ENCODE results near the gene BEST2.

DNA sequence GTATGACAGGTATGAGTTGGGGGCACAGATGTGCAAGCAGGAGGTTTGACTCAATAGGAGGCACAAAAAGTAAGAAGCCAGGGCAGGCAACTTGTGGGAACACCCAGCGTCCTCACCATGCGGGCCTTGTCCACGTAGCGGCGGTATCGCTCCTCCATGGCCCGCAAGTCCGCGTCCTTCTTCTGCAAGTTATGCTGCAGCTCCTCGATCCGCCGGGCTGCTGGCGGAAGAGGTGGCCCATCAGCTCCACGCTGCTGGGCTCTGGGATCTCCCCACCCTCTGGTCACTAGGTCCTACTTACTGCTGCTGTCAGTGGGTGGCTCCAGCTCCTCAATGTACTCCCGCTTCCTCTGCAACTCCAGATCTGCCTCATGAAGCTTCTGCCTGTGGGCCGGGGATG is 13.1 kb downstream of the BEST2 start:
- TF ChIP-seq, protein P1, sequence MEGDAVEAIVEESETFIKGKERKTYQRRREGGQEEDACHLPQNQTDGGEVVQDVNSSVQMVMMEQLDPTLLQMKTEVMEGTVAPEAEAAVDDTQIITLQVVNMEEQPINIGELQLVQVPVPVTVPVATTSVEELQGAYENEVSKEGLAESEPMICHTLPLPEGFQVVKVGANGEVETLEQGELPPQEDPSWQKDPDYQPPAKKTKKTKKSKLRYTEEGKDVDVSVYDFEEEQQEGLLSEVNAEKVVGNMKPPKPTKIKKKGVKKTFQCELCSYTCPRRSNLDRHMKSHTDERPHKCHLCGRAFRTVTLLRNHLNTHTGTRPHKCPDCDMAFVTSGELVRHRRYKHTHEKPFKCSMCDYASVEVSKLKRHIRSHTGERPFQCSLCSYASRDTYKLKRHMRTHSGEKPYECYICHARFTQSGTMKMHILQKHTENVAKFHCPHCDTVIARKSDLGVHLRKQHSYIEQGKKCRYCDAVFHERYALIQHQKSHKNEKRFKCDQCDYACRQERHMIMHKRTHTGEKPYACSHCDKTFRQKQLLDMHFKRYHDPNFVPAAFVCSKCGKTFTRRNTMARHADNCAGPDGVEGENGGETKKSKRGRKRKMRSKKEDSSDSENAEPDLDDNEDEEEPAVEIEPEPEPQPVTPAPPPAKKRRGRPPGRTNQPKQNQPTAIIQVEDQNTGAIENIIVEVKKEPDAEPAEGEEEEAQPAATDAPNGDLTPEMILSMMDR (IDR thresholded peaks at IDR 0.05): no peak
- TF ChIP-seq POLR2A (IDR thresholded peaks at IDR 0.05): no peak
